ENCODE results near the gene CTPS2.

- TF ChIP-seq CTCF (IDR thresholded peaks at IDR 0.05), result no peak
- no peak for TF ChIP-seq POLR2A (IDR thresholded peaks at IDR 0.05)
Observed at GRCh38 chrX:16702700-16703599, 9.5 kb downstream of the CTPS2 start.

Data from thyroid gland (tissue), 4 donors.